GM12872 (cell line): ENCODE results near the gene SEMA4G.

Experiments
- CTCF ChIP-seq: IDR thresholded peaks from 3 replicates; pipeline ENCODE4 v1.5.1; 2011; ENCODE audit warnings: low read depth, mild to moderate bottlenecking, low read length, moderate library complexity; ENCODE audit not compliant: insufficient read depth

The SEMA4G gene

GRCh38 chr10:100979791-100980272 is 10.5 kb downstream of the SEMA4G start:
- TF ChIP-seq CTCF, result no peak

- TF ChIP-seq CTCF, result no peak
Observed at GRCh38 chr10:100980311-100980710, 11.0 kb downstream of the SEMA4G start.

- no peak for TF ChIP-seq CTCF
Observed at GRCh38 chr10:100980711-100981110, 11.4 kb downstream of the SEMA4G start.

GRCh38 chr10:100981178-100981772 is 12.0 kb downstream of the SEMA4G start:
- no peak for TF ChIP-seq CTCF

GRCh38 chr10:100982916-100983830 is 13.9 kb downstream of the SEMA4G start:
- no peak for TF ChIP-seq CTCF

- no peak for TF ChIP-seq CTCF
Observed at GRCh38 chr10:100983868-100984671, 14.8 kb downstream of the SEMA4G start.

- no peak for TF ChIP-seq CTCF
Observed at GRCh38 chr10:100984672-100985177, 15.4 kb downstream of the SEMA4G start.
